ENCODE results near the gene CAPZA2. TPM values are rescaled to one million over a fixed set of nuclear protein-coding genes. Genes with fewer than 3 reads are reported as not detected.

Gene CAPZA2
- total RNA-seq, 1 experiment from 2014 or later: 57.7 TPM

DNA sequence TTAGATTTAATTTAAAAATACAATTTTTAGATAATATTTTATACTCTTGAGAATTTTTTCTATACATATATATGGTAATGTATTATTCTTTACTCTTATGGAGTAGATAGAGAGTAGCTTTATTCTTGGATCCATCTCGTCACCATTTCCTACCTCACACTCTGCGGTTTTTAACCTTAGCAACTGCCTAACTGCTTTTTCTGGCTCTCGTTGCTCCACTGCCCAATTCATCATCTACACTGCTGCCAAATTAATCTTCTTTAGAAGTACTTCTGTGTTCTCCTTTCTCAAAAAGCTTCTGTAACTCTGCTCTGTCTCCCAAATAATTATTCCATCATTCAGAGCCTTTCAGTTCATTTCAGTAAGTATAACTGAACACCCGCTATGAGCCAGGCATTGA, 35.3 kb downstream of the CAPZA2 start:
- no peak for ATAC-seq
- intact Hi-C loops (cut with micrococcal nuclease): no loop called here
- H3K4me2 ChIP-seq (ENCODE audit: low read length): no peak overlapping the region
- peaks cover 23% of the 10 kb centered on the region for H3K36me3 ChIP-seq (ENCODE audit: low read depth, low read length)
- H3F3A ChIP-seq (ENCODE audit: low read length, unreplicated experiment): no peaks in the 10 kb centered on the region
- no peak overlapping the region for H3K27ac ChIP-seq (ENCODE audit: low read length)
- H3K4me1 ChIP-seq (ENCODE audit: insufficient read depth, low read length): no peaks in the 10 kb centered on the region
- TF ChIP-seq, protein P1, sequence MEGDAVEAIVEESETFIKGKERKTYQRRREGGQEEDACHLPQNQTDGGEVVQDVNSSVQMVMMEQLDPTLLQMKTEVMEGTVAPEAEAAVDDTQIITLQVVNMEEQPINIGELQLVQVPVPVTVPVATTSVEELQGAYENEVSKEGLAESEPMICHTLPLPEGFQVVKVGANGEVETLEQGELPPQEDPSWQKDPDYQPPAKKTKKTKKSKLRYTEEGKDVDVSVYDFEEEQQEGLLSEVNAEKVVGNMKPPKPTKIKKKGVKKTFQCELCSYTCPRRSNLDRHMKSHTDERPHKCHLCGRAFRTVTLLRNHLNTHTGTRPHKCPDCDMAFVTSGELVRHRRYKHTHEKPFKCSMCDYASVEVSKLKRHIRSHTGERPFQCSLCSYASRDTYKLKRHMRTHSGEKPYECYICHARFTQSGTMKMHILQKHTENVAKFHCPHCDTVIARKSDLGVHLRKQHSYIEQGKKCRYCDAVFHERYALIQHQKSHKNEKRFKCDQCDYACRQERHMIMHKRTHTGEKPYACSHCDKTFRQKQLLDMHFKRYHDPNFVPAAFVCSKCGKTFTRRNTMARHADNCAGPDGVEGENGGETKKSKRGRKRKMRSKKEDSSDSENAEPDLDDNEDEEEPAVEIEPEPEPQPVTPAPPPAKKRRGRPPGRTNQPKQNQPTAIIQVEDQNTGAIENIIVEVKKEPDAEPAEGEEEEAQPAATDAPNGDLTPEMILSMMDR (conservative IDR thresholded peaks at IDR 0.05; ENCODE audit: low read depth, low read length): no peak
- no peak for TF ChIP-seq EZH2 (IDR thresholded peaks at IDR 0.05; ENCODE audit: low read length, unreplicated experiment)
- no peak for TF ChIP-seq EZH2phosphoT487 (IDR thresholded peaks at IDR 0.05; ENCODE audit: borderline replicate concordance, low read length)
- no peak overlapping the region for H3K4me3 ChIP-seq (ENCODE audit: low read length)
- no peaks in the 10 kb centered on the region for H4K20me1 ChIP-seq (ENCODE audit: low read length)
- no peak overlapping the region for H3K9ac ChIP-seq (ENCODE audit: low read length)
- ChIA-PET CTCF (interaction anchor here (0.7 kb wide), 1 partner anchor 10 kb away, joined by 3 read pairs; no protein-coding TSS in a partner anchor), POLR2A (ENCODE audit: unreplicated experiment) (no interaction called here)
- no peaks in the 10 kb centered on the region for H3K9me3 ChIP-seq (ENCODE audit: low read length)
- H2AFZ ChIP-seq (ENCODE audit: low read length): no peak overlapping the region
- no peaks in the 10 kb centered on the region for H3K9me2 ChIP-seq (replicated peaks; ENCODE audit: low read length)
- no TSS peak for BruUV-seq (replicated peaks)
- 0 out of 2 replicates have a peak, but pooled peaks cover 3% of the 10 kb centered on the region for H3K79me2 ChIP-seq (ENCODE audit: low read length)
- H3K27me3 ChIP-seq (ENCODE audit: low read length): no peaks in the 10 kb centered on the region
- DNase-seq: no peak

DNA sequence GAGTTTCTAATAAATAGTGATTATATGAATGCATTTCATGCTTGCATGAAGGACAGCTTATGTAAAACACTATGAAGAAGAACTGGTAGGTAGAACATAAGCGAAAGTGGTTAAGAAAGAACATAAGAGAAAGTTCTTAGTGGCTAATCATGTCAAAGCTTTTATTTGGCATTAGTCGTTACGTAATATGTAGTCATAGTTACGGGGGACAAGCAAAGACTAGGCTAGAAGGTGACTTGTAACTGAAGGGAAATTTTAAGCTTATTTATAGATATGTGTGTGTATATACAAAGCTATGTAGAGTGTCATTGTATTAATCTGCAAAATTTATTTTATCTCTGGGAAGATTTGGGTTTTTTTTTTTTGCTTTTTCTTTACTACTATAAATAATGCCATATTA, 36.9 kb downstream of the CAPZA2 start:
- H3K4me3 ChIP-seq (ENCODE audit: low read length): no peak overlapping the region
- no peak overlapping the region for H3K9ac ChIP-seq (ENCODE audit: low read length)
- ChIA-PET CTCF (no interaction called here), POLR2A (ENCODE audit: unreplicated experiment) (no interaction called here)
- intact Hi-C loops (cut with micrococcal nuclease): no loop called here
- no peak for ATAC-seq
- H3K36me3 ChIP-seq (ENCODE audit: low read depth, low read length): peaks cover 20% of the 10 kb centered on the region
- H3K4me1 ChIP-seq (ENCODE audit: insufficient read depth, low read length): no peaks in the 10 kb centered on the region
- no peak for DNase-seq
- TF ChIP-seq, protein P1 (conservative IDR thresholded peaks at IDR 0.05; ENCODE audit: low read depth, low read length): no peak
- TF ChIP-seq EZH2phosphoT487 (IDR thresholded peaks at IDR 0.05; ENCODE audit: borderline replicate concordance, low read length): no peak
- TF ChIP-seq EZH2 (IDR thresholded peaks at IDR 0.05; ENCODE audit: low read length, unreplicated experiment): no peak
- H3K9me2 ChIP-seq (replicated peaks; ENCODE audit: low read length): no peaks in the 10 kb centered on the region
- no TSS peak for BruUV-seq (replicated peaks)
- H3K9me3 ChIP-seq (ENCODE audit: low read length): no peaks in the 10 kb centered on the region
- H3K79me2 ChIP-seq (ENCODE audit: low read length): 0 out of 2 replicates have a peak, but pooled peaks cover 3% of the 10 kb centered on the region
- no peak overlapping the region for H3K27ac ChIP-seq (ENCODE audit: low read length)
- H2AFZ ChIP-seq (ENCODE audit: low read length): no peak overlapping the region
- no peaks in the 10 kb centered on the region for H3F3A ChIP-seq (ENCODE audit: low read length, unreplicated experiment)
- H3K27me3 ChIP-seq (ENCODE audit: low read length): no peaks in the 10 kb centered on the region
- H3K4me2 ChIP-seq (ENCODE audit: low read length): no peak overlapping the region
- H4K20me1 ChIP-seq (ENCODE audit: low read length): no peaks in the 10 kb centered on the region

DNA sequence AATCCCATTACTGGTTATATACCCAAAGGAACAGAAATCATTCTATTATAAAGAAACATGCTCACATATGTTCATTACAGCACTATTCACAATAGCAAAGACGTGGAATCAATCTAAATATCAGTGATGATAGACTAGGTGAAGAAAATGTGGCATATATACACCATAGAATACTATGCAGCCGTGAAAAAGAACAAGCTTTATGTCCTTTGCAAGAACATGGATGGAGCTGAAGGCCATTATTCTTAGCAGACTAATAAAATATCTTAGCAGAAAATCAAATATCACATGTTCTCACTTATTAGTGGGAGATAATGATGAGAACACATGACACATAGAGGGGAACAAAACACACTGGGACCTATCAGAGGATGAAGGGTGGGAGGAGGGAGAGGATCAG, 38.8 kb downstream of the CAPZA2 start:
- Histone ChIP-seq H2AFZ (ENCODE audit: low read length) (no peak overlapping the region), H3K4me3 (ENCODE audit: low read length) (no peak overlapping the region), H3K27me3 (ENCODE audit: low read length) (no peaks in the 10 kb centered on the region), H3K4me1 (ENCODE audit: insufficient read depth, low read length) (no peaks in the 10 kb centered on the region), H3K4me2 (ENCODE audit: low read length) (no peak overlapping the region), H4K20me1 (ENCODE audit: low read length) (no peaks in the 10 kb centered on the region), H3K9me2 (replicated peaks; ENCODE audit: low read length) (no peaks in the 10 kb centered on the region), H3K9ac (ENCODE audit: low read length) (no peak overlapping the region), H3F3A (ENCODE audit: low read length, unreplicated experiment) (no peaks in the 10 kb centered on the region), H3K27ac (ENCODE audit: low read length) (no peak overlapping the region), H3K79me2 (ENCODE audit: low read length) (0 out of 2 replicates have a peak, but pooled peaks cover 3% of the 10 kb centered on the region), H3K9me3 (ENCODE audit: low read length) (no peaks in the 10 kb centered on the region), H3K36me3 (ENCODE audit: low read depth, low read length) (peaks cover 24% of the 10 kb centered on the region)
- DNase-seq: no peak
- no TSS peak for BruUV-seq (replicated peaks)
- ChIA-PET CTCF (no interaction called here), POLR2A (ENCODE audit: unreplicated experiment) (no interaction called here)
- intact Hi-C loops (cut with micrococcal nuclease): no loop called here
- ATAC-seq: no peak
- TF ChIP-seq EZH2 (IDR thresholded peaks at IDR 0.05; ENCODE audit: low read length, unreplicated experiment) (no peak), EZH2phosphoT487 (IDR thresholded peaks at IDR 0.05; ENCODE audit: borderline replicate concordance, low read length) (no peak)
- TF ChIP-seq, protein P1 (conservative IDR thresholded peaks at IDR 0.05; ENCODE audit: low read depth, low read length): no peak
